Measurements from ENCODE around the gene CRYBB3. TPM values are rescaled to one million over a fixed set of nuclear protein-coding genes. Genes with fewer than 3 reads are reported as not detected.

Gene CRYBB3
- total and polyA plus RNA-seq, 2 donors from 2014 or later: 5.3 TPM; not detected in 1

DNA sequence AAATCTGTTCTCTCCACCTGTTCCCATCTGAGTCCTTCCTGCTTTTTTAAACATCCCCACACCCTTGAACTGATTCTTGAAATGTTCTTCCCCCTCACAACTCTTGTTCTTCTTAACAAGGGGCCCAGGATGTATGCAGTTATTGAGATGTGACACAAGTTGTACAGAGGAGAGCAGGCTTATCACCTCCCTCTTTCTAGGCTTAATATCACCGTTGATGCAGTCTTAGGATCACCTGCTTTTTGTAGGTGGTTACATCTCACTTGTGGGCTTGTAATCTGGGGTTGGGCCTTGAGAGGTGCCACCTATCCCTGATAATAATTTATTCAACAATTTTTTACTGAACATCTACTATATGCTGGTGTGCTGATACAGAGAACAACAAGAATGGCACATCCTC is 6.2 kb downstream of the CRYBB3 start:
- FAIRE-seq: no peak
- H3K4me1 ChIP-seq (ENCODE audit: control insufficient read depth in 2 of 3, insufficient read depth in 2 of 3, low read depth in 1 of 3, low read length in 3 of 3): no peaks in the 10 kb centered on the region
- no peaks in the 10 kb centered on the region for H3K36me3 ChIP-seq (ENCODE audit: control insufficient read depth in 2 of 3, insufficient read depth in 3 of 3, low read length in 3 of 3)
- TF ChIP-seq, protein P1, sequence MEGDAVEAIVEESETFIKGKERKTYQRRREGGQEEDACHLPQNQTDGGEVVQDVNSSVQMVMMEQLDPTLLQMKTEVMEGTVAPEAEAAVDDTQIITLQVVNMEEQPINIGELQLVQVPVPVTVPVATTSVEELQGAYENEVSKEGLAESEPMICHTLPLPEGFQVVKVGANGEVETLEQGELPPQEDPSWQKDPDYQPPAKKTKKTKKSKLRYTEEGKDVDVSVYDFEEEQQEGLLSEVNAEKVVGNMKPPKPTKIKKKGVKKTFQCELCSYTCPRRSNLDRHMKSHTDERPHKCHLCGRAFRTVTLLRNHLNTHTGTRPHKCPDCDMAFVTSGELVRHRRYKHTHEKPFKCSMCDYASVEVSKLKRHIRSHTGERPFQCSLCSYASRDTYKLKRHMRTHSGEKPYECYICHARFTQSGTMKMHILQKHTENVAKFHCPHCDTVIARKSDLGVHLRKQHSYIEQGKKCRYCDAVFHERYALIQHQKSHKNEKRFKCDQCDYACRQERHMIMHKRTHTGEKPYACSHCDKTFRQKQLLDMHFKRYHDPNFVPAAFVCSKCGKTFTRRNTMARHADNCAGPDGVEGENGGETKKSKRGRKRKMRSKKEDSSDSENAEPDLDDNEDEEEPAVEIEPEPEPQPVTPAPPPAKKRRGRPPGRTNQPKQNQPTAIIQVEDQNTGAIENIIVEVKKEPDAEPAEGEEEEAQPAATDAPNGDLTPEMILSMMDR (IDR thresholded peaks at IDR 0.05; ENCODE audit: borderline replicate concordance, extremely low read depth, insufficient read depth): no peak
- no peak overlapping the region for H3K9ac ChIP-seq (ENCODE audit: low read length in 3 of 3)
- no peaks in the 10 kb centered on the region for H3K27me3 ChIP-seq (ENCODE audit: control insufficient read depth, insufficient read depth, low read length)
- intact Hi-C loops (cut with DNase I): no loop called here
- H3K27ac ChIP-seq (ENCODE audit: low read depth in 2 of 2, low read length in 2 of 2): no peak overlapping the region
- DNase-seq: no peak
- H3K9me3 ChIP-seq (ENCODE audit: control insufficient read depth in 2 of 3, insufficient read depth in 1 of 3, low read length in 3 of 3): no peaks in the 10 kb centered on the region
- H3K4me3 ChIP-seq (ENCODE audit: low read length in 3 of 3): no peak overlapping the region

DNA sequence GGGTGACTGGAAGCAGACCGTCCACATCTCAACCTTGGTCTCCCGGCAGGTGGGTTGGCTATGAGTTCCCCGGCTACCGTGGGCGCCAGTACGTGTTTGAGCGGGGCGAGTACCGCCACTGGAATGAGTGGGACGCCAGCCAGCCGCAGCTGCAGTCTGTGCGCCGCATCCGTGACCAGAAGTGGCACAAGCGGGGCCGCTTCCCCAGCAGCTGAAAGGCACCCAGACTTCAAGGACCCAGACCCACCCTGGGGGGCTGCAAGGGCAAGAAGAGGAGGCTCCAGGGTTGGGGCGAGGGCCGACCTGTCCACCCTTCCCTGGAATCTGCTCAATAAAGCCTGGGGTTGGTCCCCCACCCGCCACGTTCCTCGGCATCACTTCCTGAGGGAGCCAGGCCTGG is 7.3 kb downstream of the CRYBB3 start:
- Histone ChIP-seq H3K9me3 (ENCODE audit: control insufficient read depth in 2 of 3, insufficient read depth in 1 of 3, low read length in 3 of 3) (no peaks in the 10 kb centered on the region), H3K9ac (ENCODE audit: low read length in 3 of 3) (no peak overlapping the region), H3K27me3 (ENCODE audit: control insufficient read depth, insufficient read depth, low read length) (no peaks in the 10 kb centered on the region), H3K4me1 (ENCODE audit: control insufficient read depth in 2 of 3, insufficient read depth in 2 of 3, low read depth in 1 of 3, low read length in 3 of 3) (no peaks in the 10 kb centered on the region), H3K4me3 (ENCODE audit: low read length in 3 of 3) (no peak overlapping the region), H3K27ac (ENCODE audit: low read depth in 2 of 2, low read length in 2 of 2) (no peak overlapping the region), H3K36me3 (ENCODE audit: control insufficient read depth in 2 of 3, insufficient read depth in 3 of 3, low read length in 3 of 3) (no peaks in the 10 kb centered on the region)
- FAIRE-seq (no peak), DNase-seq (no peak)
- TF ChIP-seq, protein P1 (IDR thresholded peaks at IDR 0.05; ENCODE audit: borderline replicate concordance, extremely low read depth, insufficient read depth): no peak
- intact Hi-C loops (cut with DNase I): no loop called here

DNA sequence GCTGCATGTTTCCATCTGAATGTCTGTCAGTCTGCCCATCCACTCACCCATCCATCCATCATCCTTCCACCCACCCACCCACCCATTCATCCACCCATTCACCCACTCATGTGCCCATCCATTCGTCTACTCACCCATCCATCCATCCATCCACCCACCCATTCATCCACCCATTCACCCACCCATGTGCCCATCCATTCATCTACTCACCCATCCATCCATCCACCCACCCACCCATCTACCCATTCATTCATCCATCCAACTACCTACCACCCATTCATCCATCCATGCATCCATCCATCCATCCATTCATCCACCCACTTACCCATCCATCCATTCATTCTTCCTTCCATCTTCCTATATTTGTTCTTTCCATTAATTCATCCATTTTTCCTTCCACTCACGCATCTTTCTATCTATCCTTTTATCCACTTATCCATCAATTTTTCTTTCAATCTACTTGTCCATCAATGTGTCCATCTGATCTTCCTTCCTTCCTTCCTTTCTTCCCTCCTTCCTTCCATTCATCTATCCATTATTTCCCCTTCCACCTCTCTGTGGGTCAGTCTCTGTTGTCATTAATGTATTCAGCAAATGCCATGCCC is 8.0 kb downstream of the CRYBB3 start:
- no peaks in the 10 kb centered on the region for H3K9me3 ChIP-seq (ENCODE audit: control insufficient read depth in 2 of 3, insufficient read depth in 1 of 3, low read length in 3 of 3)
- FAIRE-seq (no peak), DNase-seq (no peak)
- intact Hi-C loops (cut with DNase I): no loop called here
- no peak overlapping the region for H3K27ac ChIP-seq (ENCODE audit: low read depth in 2 of 2, low read length in 2 of 2)
- no peaks in the 10 kb centered on the region for H3K4me1 ChIP-seq (ENCODE audit: control insufficient read depth in 2 of 3, insufficient read depth in 2 of 3, low read depth in 1 of 3, low read length in 3 of 3)
- TF ChIP-seq, protein P1 (IDR thresholded peaks at IDR 0.05; ENCODE audit: borderline replicate concordance, extremely low read depth, insufficient read depth): no peak
- H3K4me3 ChIP-seq (ENCODE audit: low read length in 3 of 3): no peak overlapping the region
- no peaks in the 10 kb centered on the region for H3K36me3 ChIP-seq (ENCODE audit: control insufficient read depth in 2 of 3, insufficient read depth in 3 of 3, low read length in 3 of 3)
- H3K9ac ChIP-seq (ENCODE audit: low read length in 3 of 3): no peak overlapping the region
- H3K27me3 ChIP-seq (ENCODE audit: control insufficient read depth, insufficient read depth, low read length): no peaks in the 10 kb centered on the region

DNA sequence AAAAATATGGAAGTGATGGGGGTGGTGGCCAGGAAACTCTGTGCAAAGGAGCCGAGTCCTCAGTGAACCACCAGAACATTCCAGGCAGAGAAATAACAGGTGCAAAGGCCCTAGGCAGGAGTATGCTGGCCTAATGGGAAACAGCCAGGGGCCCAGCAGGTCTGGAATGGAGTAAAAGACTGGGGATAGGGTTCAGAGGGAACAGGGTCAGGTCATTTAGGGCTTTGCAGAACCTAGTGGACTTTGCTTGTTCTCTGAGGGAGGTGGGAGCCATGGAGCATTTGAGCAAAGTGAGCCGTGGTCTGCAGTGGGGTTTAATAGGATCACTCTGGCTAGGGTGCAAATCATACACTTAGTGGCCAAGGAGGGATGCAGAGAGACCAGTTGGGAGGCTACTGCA is 8.7 kb downstream of the CRYBB3 start:
- Histone ChIP-seq H3K4me1 (ENCODE audit: control insufficient read depth in 2 of 3, insufficient read depth in 2 of 3, low read depth in 1 of 3, low read length in 3 of 3) (no peaks in the 10 kb centered on the region), H3K4me3 (ENCODE audit: low read length in 3 of 3) (no peak overlapping the region), H3K27me3 (ENCODE audit: control insufficient read depth, insufficient read depth, low read length) (no peaks in the 10 kb centered on the region), H3K9ac (ENCODE audit: low read length in 3 of 3) (no peak overlapping the region), H3K27ac (ENCODE audit: low read depth in 2 of 2, low read length in 2 of 2) (no peak overlapping the region), H3K36me3 (ENCODE audit: control insufficient read depth in 2 of 3, insufficient read depth in 3 of 3, low read length in 3 of 3) (no peaks in the 10 kb centered on the region), H3K9me3 (ENCODE audit: control insufficient read depth in 2 of 3, insufficient read depth in 1 of 3, low read length in 3 of 3) (no peaks in the 10 kb centered on the region)
- TF ChIP-seq, protein P1 (IDR thresholded peaks at IDR 0.05; ENCODE audit: borderline replicate concordance, extremely low read depth, insufficient read depth): no peak
- intact Hi-C loops (cut with DNase I): no loop called here
- FAIRE-seq (no peak), DNase-seq (no peak)

Measured in kidney (tissue), 14 donors.